AG10803 (cell line): ENCODE data around the gene SUGCT.
A peak's percentile ranks its signal among the peaks of the same experiment; 100 is the strongest.

Experiments used
- DNase-seq: peaks from one replicate; pipeline ENCODE4 v3.0.0; 2010; ENCODE audit warnings: low read depth
- H3K4me3 ChIP-seq: 2 replicates; pipeline ENCODE4 v1.5.1; 2011; ENCODE audit warnings: mild to moderate bottlenecking, low read length, control low read depth
- TF ChIP-seq, protein P1 (sequence below): conservative IDR thresholded peaks from 2 replicates; pipeline ENCODE4 v1.5.1; 2011; ENCODE audit warnings: mild to moderate bottlenecking, low read length, control low read depth, inconsistent platforms

Gene SUGCT

GRCh38 chr7:40332516-40332915, 197.7 kb downstream of the SUGCT start:
- no peak overlapping the region for H3K4me3 ChIP-seq
- TF ChIP-seq, protein P1, sequence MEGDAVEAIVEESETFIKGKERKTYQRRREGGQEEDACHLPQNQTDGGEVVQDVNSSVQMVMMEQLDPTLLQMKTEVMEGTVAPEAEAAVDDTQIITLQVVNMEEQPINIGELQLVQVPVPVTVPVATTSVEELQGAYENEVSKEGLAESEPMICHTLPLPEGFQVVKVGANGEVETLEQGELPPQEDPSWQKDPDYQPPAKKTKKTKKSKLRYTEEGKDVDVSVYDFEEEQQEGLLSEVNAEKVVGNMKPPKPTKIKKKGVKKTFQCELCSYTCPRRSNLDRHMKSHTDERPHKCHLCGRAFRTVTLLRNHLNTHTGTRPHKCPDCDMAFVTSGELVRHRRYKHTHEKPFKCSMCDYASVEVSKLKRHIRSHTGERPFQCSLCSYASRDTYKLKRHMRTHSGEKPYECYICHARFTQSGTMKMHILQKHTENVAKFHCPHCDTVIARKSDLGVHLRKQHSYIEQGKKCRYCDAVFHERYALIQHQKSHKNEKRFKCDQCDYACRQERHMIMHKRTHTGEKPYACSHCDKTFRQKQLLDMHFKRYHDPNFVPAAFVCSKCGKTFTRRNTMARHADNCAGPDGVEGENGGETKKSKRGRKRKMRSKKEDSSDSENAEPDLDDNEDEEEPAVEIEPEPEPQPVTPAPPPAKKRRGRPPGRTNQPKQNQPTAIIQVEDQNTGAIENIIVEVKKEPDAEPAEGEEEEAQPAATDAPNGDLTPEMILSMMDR, result no peak
- no peak for DNase-seq

DNA sequence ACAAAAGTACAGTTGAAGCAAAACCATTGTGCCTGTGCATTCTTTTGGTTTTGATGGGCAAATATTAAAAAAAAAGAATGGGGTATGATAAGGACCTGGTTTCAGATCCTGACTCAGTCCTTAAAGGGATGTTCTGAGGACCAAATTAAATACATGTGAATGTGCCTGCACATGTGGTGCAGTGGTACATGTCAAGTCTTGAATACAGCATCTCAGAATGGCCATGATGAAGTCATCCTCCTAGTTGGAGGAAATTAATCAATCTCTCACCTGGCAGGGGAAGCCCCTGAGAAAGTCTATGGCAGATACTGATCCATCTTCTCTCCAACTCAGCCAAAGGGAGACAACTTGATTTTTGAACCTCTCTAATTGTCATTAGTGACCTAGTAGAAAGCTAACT, 207.0 kb downstream of the SUGCT start:
- no peak overlapping the region for H3K4me3 ChIP-seq
- TF ChIP-seq, protein P1, result no peak
- DNase-seq, result no peak

GRCh38 chr7:40346554-40346953, 211.7 kb downstream of the SUGCT start:
- no peak for DNase-seq
- H3K4me3 ChIP-seq, result no peak overlapping the region
- TF ChIP-seq, protein P1, result no peak

- no peak overlapping the region for H3K4me3 ChIP-seq
- DNase-seq, result no peak
- TF ChIP-seq, protein P1, result no peak
Measured at GRCh38 chr7:40348126-40348728, 213.4 kb downstream of the SUGCT start.

- DNase-seq, result no peak
- TF ChIP-seq, protein P1, result no peak
Measured at GRCh38 chr7:40350100-40350499, 215.3 kb downstream of the SUGCT start.

GRCh38 chr7:40354711-40355110, 219.9 kb downstream of the SUGCT start:
- H3K4me3 ChIP-seq, result no peak overlapping the region
- peak; percentile 25 for DNase-seq
- TF ChIP-seq, protein P1, result no peak

More at GRCh38 chr7:40350100-40350499, 215.3 kb downstream of the SUGCT start:
- H3K4me3 ChIP-seq, result no peak overlapping the region

- H3K4me3 ChIP-seq, result no peak overlapping the region
- TF ChIP-seq, protein P1, result no peak
- DNase-seq, result peak; percentile 9
Measured at GRCh38 chr7:40356312-40356711, 221.5 kb downstream of the SUGCT start.
